GM12864 (cell line): Measurements from ENCODE around the gene TXNDC16.
"Not testable (repeated sequence)": the region's sequence is repeated elsewhere in the genome, so short reads cannot be mapped to it uniquely, and the experiment has no call there.

Experiments used
- DNase-seq: peaks from one replicate; pipeline ENCODE4 v3.0.0-alpha.2; 2011; ENCODE audit warnings: low read depth
- H3K4me3 ChIP-seq: 2 replicates; pipeline ENCODE4 v1.5.1; 2011; ENCODE audit warnings: mild to moderate bottlenecking, low read depth, low read length, control low read depth
- TF ChIP-seq, protein P1 (sequence below): IDR thresholded peaks from 2 replicates; pipeline ENCODE4 v1.5.1; 2011; ENCODE audit warnings: low read depth, mild to moderate bottlenecking, moderate library complexity, low read length, control low read depth, inconsistent platforms; ENCODE audit errors: missing control alignments

Gene TXNDC16

DNA sequence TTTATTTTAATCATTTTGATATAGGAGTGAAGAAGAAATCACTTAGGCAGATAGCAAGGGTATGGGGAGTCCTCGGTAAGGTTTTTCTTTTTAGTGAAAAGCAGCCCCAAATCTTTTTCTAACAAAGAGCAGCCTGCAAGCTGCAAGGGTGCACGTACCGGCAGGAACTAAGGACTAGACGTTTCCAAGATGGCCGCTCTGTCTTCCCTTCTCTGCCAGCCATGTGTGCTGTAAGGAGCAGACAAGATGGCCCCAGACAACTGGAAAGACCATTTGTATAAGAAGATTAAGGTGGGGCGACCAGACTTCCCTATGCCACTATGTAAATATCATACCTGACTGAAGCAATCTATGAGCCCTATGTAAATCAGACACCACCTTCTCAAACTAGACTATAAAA is 79.6 kb downstream of the TXNDC16 start:
- H3K4me3 ChIP-seq: no peak overlapping the region
- no peak for DNase-seq
- TF ChIP-seq, protein P1, sequence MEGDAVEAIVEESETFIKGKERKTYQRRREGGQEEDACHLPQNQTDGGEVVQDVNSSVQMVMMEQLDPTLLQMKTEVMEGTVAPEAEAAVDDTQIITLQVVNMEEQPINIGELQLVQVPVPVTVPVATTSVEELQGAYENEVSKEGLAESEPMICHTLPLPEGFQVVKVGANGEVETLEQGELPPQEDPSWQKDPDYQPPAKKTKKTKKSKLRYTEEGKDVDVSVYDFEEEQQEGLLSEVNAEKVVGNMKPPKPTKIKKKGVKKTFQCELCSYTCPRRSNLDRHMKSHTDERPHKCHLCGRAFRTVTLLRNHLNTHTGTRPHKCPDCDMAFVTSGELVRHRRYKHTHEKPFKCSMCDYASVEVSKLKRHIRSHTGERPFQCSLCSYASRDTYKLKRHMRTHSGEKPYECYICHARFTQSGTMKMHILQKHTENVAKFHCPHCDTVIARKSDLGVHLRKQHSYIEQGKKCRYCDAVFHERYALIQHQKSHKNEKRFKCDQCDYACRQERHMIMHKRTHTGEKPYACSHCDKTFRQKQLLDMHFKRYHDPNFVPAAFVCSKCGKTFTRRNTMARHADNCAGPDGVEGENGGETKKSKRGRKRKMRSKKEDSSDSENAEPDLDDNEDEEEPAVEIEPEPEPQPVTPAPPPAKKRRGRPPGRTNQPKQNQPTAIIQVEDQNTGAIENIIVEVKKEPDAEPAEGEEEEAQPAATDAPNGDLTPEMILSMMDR: no peak

DNA sequence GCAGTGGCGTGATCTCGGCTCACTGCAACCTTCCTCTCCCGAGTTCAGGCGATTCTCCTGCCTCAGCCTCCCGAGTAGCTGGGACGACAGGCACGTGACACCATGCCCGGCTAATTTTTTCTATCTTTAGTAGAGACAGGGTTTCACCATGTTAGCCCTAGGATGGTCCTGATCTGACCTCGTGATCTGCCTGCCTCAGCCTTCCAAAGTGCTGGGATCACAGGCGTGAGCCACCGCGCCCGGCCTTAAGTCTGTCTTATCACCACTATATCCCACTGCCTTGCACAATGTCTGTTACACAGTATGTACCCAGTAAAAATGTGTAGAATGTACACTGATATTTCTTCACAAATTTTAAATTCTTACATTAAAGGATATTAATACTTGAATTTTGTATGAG is 80.1 kb downstream of the TXNDC16 start:
- DNase-seq: not testable (repeated sequence)

DNA sequence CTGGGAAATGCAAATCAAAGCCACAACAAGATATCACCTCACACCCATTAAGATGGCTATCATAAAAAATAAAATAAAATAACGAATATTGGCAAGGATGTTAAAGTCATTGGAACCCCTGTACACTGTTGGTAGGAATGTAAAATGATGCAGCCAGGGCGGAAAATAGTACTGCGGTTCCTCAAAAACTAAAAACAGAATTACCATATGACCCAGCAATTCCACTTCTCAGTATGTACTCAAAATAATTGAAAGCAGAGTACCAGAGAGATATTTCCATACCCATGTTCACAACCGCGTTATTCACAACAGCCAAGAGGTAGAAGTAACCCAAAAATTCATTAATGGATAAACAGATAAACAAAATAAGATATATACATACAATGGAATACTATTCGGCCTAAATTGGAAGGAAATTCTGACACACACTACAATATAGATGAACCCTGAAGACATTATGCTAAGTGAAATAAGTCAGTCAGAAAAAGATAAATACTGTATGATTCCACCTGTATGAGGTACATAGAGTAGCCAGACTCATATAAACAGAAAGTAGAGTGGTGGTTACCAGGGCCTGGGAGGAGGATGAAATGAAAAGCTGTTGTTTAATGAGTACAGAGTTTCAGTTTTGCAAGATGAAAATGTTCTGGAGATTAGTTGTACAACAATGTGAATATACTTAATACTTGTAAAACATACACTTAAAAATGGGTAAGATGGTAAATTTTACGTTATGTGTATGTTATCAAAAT is 84.6 kb downstream of the TXNDC16 start:
- TF ChIP-seq, protein P1: no peak

More for the DNA sequence above, 80.1 kb downstream of the TXNDC16 start:
- H3K4me3 ChIP-seq: not testable (repeated sequence)

DNA sequence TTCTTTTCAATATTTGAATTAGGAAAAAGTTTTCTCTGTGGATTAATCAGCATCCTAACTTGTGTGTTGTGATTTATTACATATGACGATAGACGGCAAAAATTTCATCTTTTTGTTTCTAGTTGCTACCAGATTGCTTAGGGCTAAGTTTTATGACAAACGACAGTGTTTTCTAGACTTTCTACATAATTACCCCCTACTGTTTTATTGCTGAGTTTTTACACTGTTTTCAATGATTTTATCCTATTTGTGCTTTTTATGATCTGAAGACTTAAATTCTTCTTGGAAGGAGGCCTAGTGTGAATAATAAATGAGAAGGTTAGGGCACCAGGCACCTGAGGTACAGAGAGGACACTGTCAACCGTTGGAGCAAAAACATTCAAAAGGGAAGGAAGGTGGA is 88.1 kb downstream of the TXNDC16 start:
- no peak overlapping the region for H3K4me3 ChIP-seq
- TF ChIP-seq, protein P1: no peak
- DNase-seq: no peak

More for the DNA sequence above, 84.6 kb downstream of the TXNDC16 start:
- no peak overlapping the region for H3K4me3 ChIP-seq
- no peak for DNase-seq

DNA sequence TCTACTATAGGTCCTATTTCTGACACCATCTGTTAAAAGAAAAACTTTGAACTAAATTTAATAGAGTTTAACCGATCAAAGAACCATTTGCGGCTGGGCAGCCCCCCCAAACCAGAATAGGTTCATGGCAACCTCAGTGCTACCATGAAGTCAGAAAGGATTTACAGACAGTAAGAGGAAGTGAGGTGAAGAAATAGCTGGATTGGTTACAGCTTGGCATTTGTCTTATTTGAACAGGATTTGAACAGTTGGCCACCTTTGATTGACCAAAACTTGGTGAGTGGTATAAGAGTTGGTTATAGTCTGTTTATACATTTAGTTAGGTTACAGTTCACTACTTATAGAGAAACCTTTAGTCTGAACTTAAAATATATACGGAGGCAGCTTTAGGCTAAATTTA is 88.9 kb downstream of the TXNDC16 start:
- DNase-seq: no peak
- TF ChIP-seq, protein P1: no peak
- no peak overlapping the region for H3K4me3 ChIP-seq

DNA sequence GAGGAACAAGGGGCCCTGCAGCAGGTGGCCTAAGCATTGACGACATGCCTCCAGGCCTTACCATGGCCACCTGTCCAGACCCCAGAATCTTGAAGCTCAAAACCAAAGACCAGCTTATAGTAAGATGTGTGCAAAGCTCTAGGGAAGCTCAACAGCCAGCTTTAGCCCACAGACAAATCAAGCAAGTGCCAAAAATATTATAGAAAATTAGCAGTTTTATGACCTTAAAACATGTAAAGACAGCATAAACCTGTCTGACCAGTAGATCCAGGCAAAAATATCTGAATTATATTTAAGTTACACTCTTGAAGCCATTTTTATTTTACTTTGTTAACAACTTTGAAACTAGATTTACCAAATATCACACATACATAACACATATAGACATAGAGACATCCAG is 90.6 kb downstream of the TXNDC16 start:
- no peak overlapping the region for H3K4me3 ChIP-seq
- DNase-seq: no peak
- TF ChIP-seq, protein P1: no peak

DNA sequence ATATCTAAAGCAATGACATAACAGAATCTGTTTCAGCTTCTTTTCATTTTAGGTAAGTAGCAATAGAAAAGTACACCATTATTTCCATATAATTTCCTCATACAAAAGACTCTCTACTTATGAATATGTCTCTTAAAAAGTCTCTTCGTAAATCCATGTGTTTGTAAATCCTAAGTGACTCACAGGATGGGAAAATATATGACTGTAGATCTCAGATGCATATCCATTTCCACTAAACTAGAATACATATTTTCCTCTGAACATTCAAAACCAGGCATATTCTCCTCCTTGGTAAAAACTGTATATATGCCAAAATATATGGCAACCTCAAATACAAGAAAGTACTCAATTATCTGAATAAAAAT is 93.6 kb downstream of the TXNDC16 start:
- DNase-seq: no peak
- no peak overlapping the region for H3K4me3 ChIP-seq
- TF ChIP-seq, protein P1: no peak
